GM13977 (cell line): ENCODE measurements around the gene ERN1.

ENCODE experiments used
- DNase-seq: peaks from one replicate; pipeline ENCODE4 v3.0.0; 2012; ENCODE audit warnings: low spot score
- CTCF ChIP-seq: IDR thresholded peaks from 2 replicates; pipeline ENCODE4 v1.5.1; 2012; ENCODE audit warnings: mild to moderate bottlenecking, control low read depth; ENCODE audit not compliant: insufficient read depth; ENCODE audit errors: extremely low read depth, missing control alignments
- in situ Hi-C: fragments of 300-500 bp; cut with MboI; formaldehyde crosslinking; loops from one replicate; pipeline ENCODE4 v1.12.0; 2022; ENCODE audit warnings: low sequenced_read_pairs, low pct_unique_long_range_greater_than_20kb, mixed read lengths, inconsistent platforms; ENCODE audit not compliant: unreplicated experiment

Gene ERN1

GRCh38 chr17:64113006-64113405, 16.9 kb downstream of the ERN1 start:
- DNase-seq, result no peak
- in situ Hi-C loops, result no loop called here
- no peak for TF ChIP-seq CTCF

- TF ChIP-seq CTCF, result no peak
- DNase-seq, result no peak
- in situ Hi-C loops, result no loop called here
Measured at GRCh38 chr17:64111831-64112230, 18.1 kb downstream of the ERN1 start.

- in situ Hi-C loops, result no loop called here
- TF ChIP-seq CTCF, result no peak
- no peak for DNase-seq
Measured at GRCh38 chr17:64110379-64111152, 19.4 kb downstream of the ERN1 start.

GRCh38 chr17:64109400-64109799, 20.5 kb downstream of the ERN1 start:
- in situ Hi-C loops, result no loop called here
- no peak for DNase-seq
- TF ChIP-seq CTCF, result no peak

GRCh38 chr17:64107500-64108236, 22.3 kb downstream of the ERN1 start:
- DNase-seq, result no peak
- in situ Hi-C loops, result no loop called here
- TF ChIP-seq CTCF, result no peak

GRCh38 chr17:64106918-64107317, 23.0 kb downstream of the ERN1 start:
- no peak for TF ChIP-seq CTCF
- in situ Hi-C loops, result no loop called here
- no peak for DNase-seq
